ENCODE measurements around the gene MAP4K3.
"Not testable (repeated sequence)": the region's sequence is repeated elsewhere in the genome, so short reads cannot be mapped to it uniquely, and the experiment has no call there.

Gene MAP4K3

GRCh38 chr2:39375917-39376316 is 61.2 kb downstream of the MAP4K3 start:
- DNase-seq (ENCODE audit: low spot score) = no peak

DNA sequence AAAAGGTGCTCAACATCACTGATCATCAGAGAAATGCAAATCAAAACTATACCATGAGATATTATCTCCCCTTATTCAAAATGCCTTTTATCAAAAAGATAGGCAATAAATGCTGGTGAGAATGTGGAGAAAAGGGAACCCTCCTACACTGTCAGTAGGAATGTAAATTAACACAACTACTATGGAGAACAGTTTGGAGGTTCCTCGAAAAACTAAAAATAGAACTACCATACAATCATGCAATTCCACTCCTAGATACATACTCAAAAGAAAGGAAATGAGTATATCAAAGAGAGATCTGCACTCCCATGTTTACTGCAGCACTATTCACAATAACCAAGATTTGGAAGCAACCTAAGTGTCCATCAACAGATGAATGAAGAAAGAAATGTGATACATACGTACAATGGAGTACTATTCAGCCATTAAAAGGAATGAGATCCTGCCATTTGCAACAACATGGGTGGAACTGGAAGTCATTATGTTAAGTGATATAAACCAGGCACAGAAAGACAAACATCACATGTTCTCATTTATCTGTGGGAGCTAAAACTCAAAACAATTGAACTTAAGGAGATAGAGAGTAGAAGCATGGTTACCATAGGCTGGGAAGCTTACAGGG is 63.8 kb downstream of the MAP4K3 start:
- no peak for DNase-seq (ENCODE audit: low spot score)

- DNase-seq (ENCODE audit: low spot score) = no peak
Measured at GRCh38 chr2:39370101-39370500, 67.0 kb downstream of the MAP4K3 start.

- no peak for DNase-seq (ENCODE audit: low spot score)
Measured at GRCh38 chr2:39368846-39369245, 68.2 kb downstream of the MAP4K3 start.

GRCh38 chr2:39368376-39368775 is 68.7 kb downstream of the MAP4K3 start:
- DNase-seq (ENCODE audit: low spot score) = no peak

DNA sequence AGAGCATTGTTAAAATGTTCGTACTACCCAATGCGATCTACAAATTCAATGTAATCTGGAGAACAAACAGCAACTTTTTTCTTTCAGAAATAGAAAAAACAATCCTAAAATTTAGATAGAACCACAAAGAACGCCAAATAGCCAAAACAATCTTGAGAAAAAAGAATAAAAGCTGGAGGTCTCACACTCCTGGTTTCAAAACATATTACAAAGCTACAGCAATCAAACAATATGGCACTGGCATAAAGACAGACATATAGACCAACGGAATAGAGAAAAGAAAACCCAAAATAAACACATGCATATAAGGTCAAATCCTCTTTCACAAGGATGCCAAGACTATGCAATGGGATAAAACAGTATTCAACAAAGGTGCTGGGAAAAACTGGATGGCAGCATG is 74.5 kb downstream of the MAP4K3 start:
- DNase-seq (ENCODE audit: low spot score) = no peak

DNA sequence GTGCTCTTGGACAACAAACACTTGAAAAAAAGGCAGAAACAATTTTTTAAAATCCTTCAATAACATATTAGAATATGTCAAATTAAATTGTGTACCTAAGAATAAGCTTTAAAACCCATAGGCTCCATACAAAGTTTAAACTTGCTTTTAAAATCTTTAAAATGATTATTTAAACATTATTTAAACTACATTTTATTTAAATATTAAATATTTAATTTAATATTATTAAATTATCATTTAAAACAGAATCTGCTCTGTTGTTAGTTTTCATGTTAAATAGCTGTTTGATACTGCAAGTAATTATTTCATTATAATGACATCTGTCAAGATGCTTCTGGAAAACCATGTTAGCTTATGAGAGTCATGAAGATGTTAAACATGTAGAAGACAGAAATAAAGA is 75.6 kb downstream of the MAP4K3 start:
- no peak for DNase-seq (ENCODE audit: low spot score)

DNA sequence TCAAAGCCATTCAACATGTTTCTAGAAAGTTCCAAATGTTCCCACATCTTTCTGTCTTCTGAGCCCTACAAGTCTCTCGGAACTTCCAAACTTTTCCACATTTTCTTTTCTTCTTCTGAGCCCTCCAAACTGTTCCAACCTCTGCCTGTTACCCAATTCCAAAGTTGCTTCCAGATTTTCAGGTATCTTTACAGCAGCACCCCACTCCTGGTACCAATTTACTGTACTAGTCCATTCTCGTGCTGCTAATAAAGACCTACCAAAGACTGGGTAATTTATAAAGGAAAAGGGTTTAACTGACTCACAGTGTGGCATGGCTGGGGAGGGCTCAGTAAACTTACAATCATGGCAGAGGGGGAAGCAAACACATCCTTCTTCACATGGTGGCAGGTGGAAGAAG is 76.7 kb downstream of the MAP4K3 start:
- not testable (repeated sequence) for DNase-seq (ENCODE audit: low spot score)

DNA sequence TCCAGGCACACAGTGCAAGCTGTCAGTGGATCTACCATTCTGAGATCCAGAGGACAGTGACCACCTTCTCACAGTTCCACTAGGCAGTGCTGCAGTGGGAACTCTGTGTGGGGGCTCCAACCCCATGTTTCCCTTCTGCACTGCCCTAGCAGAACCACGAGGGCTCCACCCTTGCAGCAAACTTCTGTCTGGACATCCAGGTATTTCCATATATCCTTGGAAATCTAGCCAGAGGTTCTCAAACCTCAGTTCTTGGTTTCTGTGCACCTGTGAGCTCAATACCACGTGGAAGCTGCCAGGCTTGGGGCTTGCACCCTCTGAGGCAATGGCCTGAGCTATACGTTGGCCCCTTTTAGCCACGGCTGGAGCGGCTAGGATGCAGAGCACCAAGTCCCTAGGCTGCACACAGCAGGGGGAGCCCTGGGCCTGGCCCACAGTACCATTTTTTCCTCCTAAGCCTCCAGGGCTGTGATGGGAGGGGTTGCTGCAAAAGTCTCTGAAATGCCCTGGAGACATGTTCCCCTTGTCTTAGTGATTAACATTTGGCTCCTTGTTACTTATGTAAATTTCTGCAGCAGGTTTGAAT is 77.5 kb downstream of the MAP4K3 start:
- DNase-seq (ENCODE audit: low spot score) = no peak

- no peak for DNase-seq (ENCODE audit: low spot score)
Measured at GRCh38 chr2:39356922-39357639, 80.0 kb downstream of the MAP4K3 start.

GRCh38 chr2:39350658-39351057 is 86.4 kb downstream of the MAP4K3 start:
- no peak for DNase-seq (ENCODE audit: low spot score)

- no peak for DNase-seq (ENCODE audit: low spot score)
Measured at GRCh38 chr2:39338502-39338901, 98.6 kb downstream of the MAP4K3 start.

DNA sequence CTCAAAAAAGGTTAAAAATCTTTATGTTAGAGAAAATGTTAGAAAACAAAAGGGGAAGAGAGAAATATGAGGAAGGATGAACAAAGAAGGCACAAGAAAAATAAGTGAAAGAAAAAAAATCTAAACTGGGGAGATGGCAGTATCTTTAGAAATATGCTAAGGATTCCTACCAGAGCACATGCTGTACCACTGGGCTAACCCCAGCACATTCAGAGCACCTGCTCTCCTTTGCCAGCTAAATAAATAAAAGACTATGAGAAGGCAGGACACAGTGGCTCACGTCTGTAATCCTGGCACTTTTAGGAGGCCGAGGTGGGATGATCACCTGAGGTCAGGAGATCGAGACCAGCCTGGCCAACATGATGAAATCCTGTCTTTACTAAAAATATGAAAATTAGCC is 101.2 kb downstream of the MAP4K3 start:
- no peak for DNase-seq (ENCODE audit: low spot score)

DNA sequence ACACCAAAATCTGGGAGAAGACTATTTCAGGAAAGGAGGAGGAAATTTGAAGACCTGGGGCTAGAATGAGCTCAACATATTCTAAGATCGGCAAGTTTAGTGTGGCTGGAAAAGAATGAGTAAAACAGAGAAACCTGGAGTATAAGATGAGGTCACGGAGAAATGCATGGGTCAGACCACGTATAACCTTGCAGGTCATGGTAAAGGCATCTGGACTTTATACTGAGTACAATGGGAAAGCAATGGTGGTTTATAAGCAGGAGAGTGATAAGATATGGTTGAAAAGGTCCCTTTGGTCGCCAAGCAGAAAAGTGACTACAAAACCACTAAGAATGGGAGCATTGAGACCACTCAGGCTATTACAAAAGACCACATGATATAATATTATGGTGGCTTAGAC is 102.1 kb downstream of the MAP4K3 start:
- DNase-seq (ENCODE audit: low spot score) = no peak

- no peak for DNase-seq (ENCODE audit: low spot score)
Measured at GRCh38 chr2:39334529-39334928, 102.6 kb downstream of the MAP4K3 start.

- DNase-seq (ENCODE audit: low spot score) = no peak
Measured at GRCh38 chr2:39326644-39327043, 110.4 kb downstream of the MAP4K3 start.

DNA sequence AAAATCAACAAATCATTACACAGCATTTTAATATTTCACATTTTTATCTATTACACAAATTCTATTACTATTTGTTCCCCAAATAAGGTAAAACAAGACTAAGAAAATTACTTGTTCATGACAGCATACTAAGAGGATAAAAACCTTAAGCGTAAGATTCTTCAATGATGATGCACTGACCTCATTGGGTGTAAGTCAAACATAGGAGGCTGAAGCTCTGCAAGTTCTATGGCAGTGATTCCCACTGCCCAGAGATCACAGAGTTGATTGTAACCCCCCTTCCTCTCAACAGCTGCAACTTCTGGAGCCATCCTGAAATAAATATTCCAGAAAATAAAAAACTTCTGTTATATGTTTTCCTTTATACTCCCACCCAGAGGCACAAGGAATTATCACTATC is 111.1 kb downstream of the MAP4K3 start:
- no peak for DNase-seq (ENCODE audit: low spot score)

DNA sequence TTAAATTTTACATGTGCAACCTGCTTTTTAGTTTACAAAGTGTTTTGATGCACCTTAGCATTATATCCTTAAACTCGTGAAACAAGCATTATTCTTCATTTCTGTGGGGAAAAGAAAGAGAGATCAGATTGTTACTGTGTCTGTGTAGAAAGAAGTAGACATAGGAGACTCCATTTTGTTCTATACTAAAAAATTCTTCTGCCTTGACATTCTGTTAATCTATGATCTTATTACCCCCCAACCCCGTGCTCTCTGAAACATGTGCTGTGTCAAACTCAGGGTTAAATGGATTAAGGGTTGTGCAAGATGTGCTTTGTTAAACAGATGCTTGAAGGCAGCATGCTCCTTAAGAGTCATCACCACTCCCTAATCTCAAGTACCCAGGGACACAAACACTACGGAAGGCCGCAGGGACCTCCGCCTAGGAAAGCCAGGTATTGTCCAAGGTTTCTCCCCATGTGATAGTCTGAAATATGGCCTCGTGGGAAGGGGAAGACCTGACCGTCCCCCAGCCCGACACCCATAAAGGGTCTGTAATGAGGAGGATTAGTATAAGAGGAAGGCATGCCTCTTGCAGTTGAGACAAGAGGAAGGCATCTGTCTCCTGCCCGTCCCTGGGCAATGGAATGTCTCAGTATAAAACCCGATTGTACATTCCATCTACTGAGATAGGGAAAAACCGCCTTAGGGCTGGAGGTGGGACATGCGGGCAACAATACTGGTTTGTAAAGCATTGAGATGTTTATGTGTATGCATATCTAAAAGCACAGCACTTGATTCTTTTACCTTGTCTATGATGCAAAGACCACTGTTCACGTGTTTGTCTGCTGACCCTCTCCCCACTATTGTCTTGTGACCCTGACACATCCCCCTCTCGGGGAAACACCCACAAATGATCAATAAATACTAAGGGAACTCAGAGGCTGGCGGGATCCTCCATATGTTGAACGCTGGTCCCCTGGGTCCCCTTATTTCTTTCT is 115.7 kb downstream of the MAP4K3 start:
- peak; percentile 36 for DNase-seq (ENCODE audit: low spot score)

DNA sequence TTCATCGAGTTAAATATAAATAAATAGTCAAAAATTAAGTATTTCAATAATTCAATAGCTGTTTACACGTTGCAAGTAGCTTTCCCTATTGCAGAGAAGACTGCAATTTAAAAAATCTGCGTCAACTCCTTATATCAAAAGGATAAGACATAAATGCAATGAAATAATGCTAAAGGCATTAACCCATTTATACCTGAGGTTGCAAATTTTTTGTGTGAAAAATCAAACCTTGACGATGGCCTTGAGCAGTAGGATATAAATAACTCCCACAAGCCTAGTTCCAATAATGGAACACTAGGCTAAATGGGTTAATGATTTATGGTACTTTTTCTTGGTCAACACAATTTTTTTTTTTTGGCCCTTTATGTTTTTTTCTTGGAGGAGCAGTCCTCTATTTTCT is 116.9 kb downstream of the MAP4K3 start:
- DNase-seq (ENCODE audit: low spot score) = no peak

- DNase-seq (ENCODE audit: low spot score) = no peak
Measured at GRCh38 chr2:39313575-39313974, 123.5 kb downstream of the MAP4K3 start.

DNA sequence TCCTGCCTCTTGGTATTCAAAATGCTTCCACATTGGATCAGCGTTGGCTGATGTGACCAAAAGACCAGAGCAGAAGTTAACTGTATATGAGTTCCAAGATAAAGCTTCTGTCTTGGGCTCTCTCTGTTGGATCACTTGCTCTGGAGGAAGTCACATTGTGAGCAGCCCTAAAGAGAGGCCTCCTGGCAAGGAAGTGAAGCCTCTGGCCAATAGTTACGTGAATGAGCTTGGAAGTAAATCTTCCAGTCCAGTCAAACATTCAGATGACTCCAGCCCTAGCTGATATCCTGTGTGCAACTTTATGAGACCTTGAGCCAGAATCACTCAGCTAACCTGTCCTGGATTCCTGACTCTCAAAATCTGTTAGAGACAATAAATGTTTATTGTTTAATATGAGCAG is 125.6 kb downstream of the MAP4K3 start:
- no peak for DNase-seq (ENCODE audit: low spot score)

GRCh38 chr2:39308778-39309177 is 128.3 kb downstream of the MAP4K3 start:
- DNase-seq (ENCODE audit: low spot score) = no peak

Measured in SK-N-DZ (cell line).